Kidney (tissue), 14 donors: ENCODE measurements around the gene ZNF648. TPM values are rescaled to one million over a fixed set of nuclear protein-coding genes. Genes with fewer than 3 reads are reported as not detected.

ENCODE experiments used
- DNase-seq, 5 donors: peaks; one replicate each; pipeline ENCODE4 v3.0.0-alpha.2; 2013 to 2020
- FAIRE-seq: peaks from 2 replicates; lab custom pipeline; 2012; peaks lifted over from hg19 to GRCh38; lab: Jason Lieb, UNC
- H3K27ac ChIP-seq, 2 donors: one replicate each; pipeline ENCODE4 v1.7.0; 2013; ENCODE audit warnings: low read depth in 2 of 2, low read length in 2 of 2, inconsistent platforms in 1 of 2
- H3K27me3 ChIP-seq: one replicate; pipeline ENCODE4 v1.7.1; 2013; ENCODE audit warnings: low read length, inconsistent platforms; ENCODE audit not compliant: control insufficient read depth, insufficient read depth
- H3K36me3 ChIP-seq, 3 donors: one replicate each; pipeline versions ENCODE4 v1.7.0 to v1.7.1; 2013; ENCODE audit warnings: low read length in 3 of 3, control low read depth in 1 of 3, inconsistent platforms in 1 of 3; ENCODE audit not compliant: insufficient read depth in 3 of 3, control insufficient read depth in 2 of 3
- H3K4me1 ChIP-seq, 3 donors: one replicate each; pipeline versions ENCODE4 v1.7.0 to v1.7.1; 2013; ENCODE audit warnings: low read length in 3 of 3, inconsistent platforms in 1 of 3, low read depth in 1 of 3; ENCODE audit not compliant: control insufficient read depth in 2 of 3, insufficient read depth in 2 of 3
- H3K4me3 ChIP-seq, 3 donors: one replicate each; pipeline versions ENCODE4 v1.7.0 to v1.8.1; 2013; ENCODE audit warnings: low read length in 3 of 3, control low read depth in 1 of 3, inconsistent platforms in 1 of 3
- H3K9ac ChIP-seq, 3 donors: one replicate each; pipeline versions ENCODE4 v1.7.0 to v1.7.1; 2013; ENCODE audit warnings: low read length in 3 of 3, control low read depth in 1 of 3, inconsistent platforms in 1 of 3
- H3K9me3 ChIP-seq, 3 donors: one replicate each; pipeline versions ENCODE4 v1.7.0 to v1.7.1; 2013; ENCODE audit warnings: low read length in 3 of 3, control low read depth in 1 of 3, inconsistent platforms in 1 of 3; ENCODE audit not compliant: control insufficient read depth in 2 of 3, insufficient read depth in 1 of 3
- intact Hi-C: fragments of 100-400 bp; cut with DNase I; formaldehyde crosslinking; loops from one replicate; pipeline ENCODE4 v1.11.1; 2022
- polyA plus RNA-seq: library from polyadenylated mRNA; stranded (reverse); fragments of 350-450 nt; fragmentation: Illumina TruSeq; extraction: RNeasy Lipid Tissue Mini Kit (QIAGEN cat#74804); gene quantifications from one replicate; pipeline ENCODE4 v1.2.3, GENCODE V29; 2014; ENCODE audit warnings: low read depth, low replicate concordance; ENCODE audit not compliant: insufficient read depth
- total RNA-seq: library from RNA; stranded (reverse); fragmentation: NEBNext Ultra II Directional; extraction: Animal tissue kit (Norgen Biotek cat#: 25700); gene quantifications from one replicate; pipeline ENCODE4 v1.2.1, GENCODE V29; 2021
- TF ChIP-seq, protein P1 (sequence below): IDR thresholded peaks from 3 replicates; pipeline ENCODE4 v1.5.1; 2012; ENCODE audit warnings: mild to moderate bottlenecking, moderate library complexity, borderline replicate concordance; ENCODE audit not compliant: insufficient read depth; ENCODE audit errors: extremely low read depth
- donor health status: control.
- donor health status: control.
- donor health status: control.
- donor health status: control.
- donor health status: control.
- donor health status: DM: yes; HTN: yes; CAD: no.
- donor health status: Normal renal cell carcinoma (clear cell type).

The ZNF648 gene
- total and polyA plus RNA-seq, 2 donors from 2014 or later: not detected

DNA sequence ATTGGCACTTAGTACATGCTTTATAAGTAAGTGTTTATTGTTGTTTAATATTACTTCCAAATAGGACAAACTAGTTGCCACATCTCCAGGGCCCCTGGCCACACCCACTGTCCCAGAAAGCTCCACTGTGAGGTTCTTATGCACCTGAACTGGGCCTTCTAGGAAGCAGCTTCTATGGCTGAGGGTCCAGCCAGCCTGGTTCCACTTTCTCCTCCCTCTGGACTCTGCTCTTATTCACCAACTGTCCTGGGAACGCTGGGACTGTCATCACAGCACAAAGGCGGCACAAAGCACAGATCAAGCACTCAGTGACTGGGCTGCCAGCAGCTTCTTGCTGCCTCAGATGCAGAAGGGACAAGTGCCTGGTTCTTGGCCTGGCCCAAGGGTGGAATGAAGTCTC lies 29.6 kb upstream of the ZNF648 start:
- DNase-seq (no peak), FAIRE-seq (no peak)
- no peak overlapping the region for H3K4me3 ChIP-seq
- H3K36me3 ChIP-seq: no peaks in the 10 kb centered on the region
- no peak overlapping the region for H3K9ac ChIP-seq
- H3K27ac ChIP-seq: no peak overlapping the region
- H3K4me1 ChIP-seq: no peaks in the 10 kb centered on the region
- intact Hi-C loops: no loop called here
- no peaks in the 10 kb centered on the region for H3K27me3 ChIP-seq
- TF ChIP-seq, protein P1, sequence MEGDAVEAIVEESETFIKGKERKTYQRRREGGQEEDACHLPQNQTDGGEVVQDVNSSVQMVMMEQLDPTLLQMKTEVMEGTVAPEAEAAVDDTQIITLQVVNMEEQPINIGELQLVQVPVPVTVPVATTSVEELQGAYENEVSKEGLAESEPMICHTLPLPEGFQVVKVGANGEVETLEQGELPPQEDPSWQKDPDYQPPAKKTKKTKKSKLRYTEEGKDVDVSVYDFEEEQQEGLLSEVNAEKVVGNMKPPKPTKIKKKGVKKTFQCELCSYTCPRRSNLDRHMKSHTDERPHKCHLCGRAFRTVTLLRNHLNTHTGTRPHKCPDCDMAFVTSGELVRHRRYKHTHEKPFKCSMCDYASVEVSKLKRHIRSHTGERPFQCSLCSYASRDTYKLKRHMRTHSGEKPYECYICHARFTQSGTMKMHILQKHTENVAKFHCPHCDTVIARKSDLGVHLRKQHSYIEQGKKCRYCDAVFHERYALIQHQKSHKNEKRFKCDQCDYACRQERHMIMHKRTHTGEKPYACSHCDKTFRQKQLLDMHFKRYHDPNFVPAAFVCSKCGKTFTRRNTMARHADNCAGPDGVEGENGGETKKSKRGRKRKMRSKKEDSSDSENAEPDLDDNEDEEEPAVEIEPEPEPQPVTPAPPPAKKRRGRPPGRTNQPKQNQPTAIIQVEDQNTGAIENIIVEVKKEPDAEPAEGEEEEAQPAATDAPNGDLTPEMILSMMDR: no peak
- H3K9me3 ChIP-seq: no peaks in the 10 kb centered on the region

DNA sequence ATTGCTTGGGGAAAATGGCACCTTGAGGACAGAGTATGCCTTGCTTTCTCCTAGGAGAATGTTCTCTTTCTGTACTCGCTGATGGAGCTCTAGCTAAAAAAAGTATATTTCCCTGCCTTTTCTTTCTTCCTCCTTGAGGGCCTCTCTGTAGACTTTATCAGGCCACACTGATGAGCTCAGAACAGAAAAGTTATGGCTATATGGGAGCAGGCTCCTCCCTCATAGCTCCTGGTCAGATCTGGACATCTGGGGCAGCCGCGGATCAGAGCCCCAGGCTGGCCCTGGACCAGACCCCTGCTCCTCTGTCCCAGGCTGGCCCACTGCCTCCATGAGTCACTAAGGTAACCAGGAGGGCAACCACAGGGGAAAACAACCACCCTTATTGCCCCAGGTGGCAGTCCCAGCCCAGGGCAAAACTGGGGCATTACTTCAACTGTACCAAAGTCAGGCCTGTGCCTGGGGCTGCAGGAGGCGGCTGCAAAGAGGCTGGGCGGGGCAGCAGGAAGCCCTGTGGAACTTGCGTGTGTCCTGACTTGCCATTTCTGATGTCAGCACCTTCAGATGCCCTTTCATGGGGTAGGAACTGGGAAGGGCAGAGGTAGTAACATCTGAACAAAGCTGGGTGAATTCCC lies 26.3 kb upstream of the ZNF648 start:
- Histone ChIP-seq H3K27me3 (no peaks in the 10 kb centered on the region), H3K4me3 (no peak overlapping the region), H3K4me1 (peaks cover 0 to 4% (median 0%) of the 10 kb centered on the region in 3 donors), H3K27ac (no peak overlapping the region), H3K9ac (no peak overlapping the region), H3K36me3 (no peaks in the 10 kb centered on the region), H3K9me3 (no peaks in the 10 kb centered on the region)
- intact Hi-C loops: loop anchor here (10.0 kb wide), 1 partner anchor 317 kb away; the partner anchor contains the start of gene TEDDM1
- FAIRE-seq: no peak
- TF ChIP-seq, protein P1: no peak
- no peak for DNase-seq

GRCh38 chr1:182087304-182087703 lies 25.8 kb upstream of the ZNF648 start:
- no peaks in the 10 kb centered on the region for H3K36me3 ChIP-seq
- H3K27ac ChIP-seq: no peak overlapping the region
- no peak overlapping the region for H3K4me3 ChIP-seq
- DNase-seq (no peak), FAIRE-seq (no peak)
- no peak overlapping the region for H3K9ac ChIP-seq
- no peaks in the 10 kb centered on the region for H3K9me3 ChIP-seq
- H3K4me1 ChIP-seq: peaks cover 0 to 4% (median 0%) of the 10 kb centered on the region in 3 donors
- intact Hi-C loops: loop anchor here (10.0 kb wide), 1 partner anchor 317 kb away; the partner anchor contains the start of gene TEDDM1
- no peaks in the 10 kb centered on the region for H3K27me3 ChIP-seq
- TF ChIP-seq, protein P1: no peak
